Uterus (tissue), 4 donors: ENCODE data around the gene WARS2. TPM values are rescaled to one million over a fixed set of nuclear protein-coding genes. Genes with fewer than 3 reads are reported as not detected.
A peak's percentile ranks its signal among the peaks of the same experiment; 100 is the strongest.
"Not testable (repeated sequence)": the region's sequence is repeated elsewhere in the genome, so short reads cannot be mapped to it uniquely, and the experiment has no call there.

Experiments
- DNase-seq, 2 donors: peaks; one replicate each; pipeline ENCODE4 v3.0.0-alpha.2; 2019 to 2020
- H3K27ac ChIP-seq, 2 donors: fragments of 200-600 bp; sonication (generic); 1 replicate in 1 of 2; 2 replicates in 1 of 2; pipeline ENCODE4 v1.5.1; 2016 to 2018
- H3K27me3 ChIP-seq, 2 donors: fragments of 200-600 bp; sonication (generic); one replicate each; pipeline ENCODE4 v1.5.1; 2018 to 2019; ENCODE audit warnings: control low read depth in 1 of 2
- H3K36me3 ChIP-seq, 2 donors: fragments of 200-600 bp; sonication (generic); one replicate each; pipeline ENCODE4 v1.5.1; 2019; ENCODE audit warnings: control low read depth in 1 of 2
- H3K4me1 ChIP-seq, 2 donors: fragments of 200-600 bp; sonication (generic); one replicate each; pipeline ENCODE4 v1.5.1; 2018 to 2019; ENCODE audit warnings: control low read depth in 1 of 2
- H3K4me3 ChIP-seq, 2 donors: fragments of 200-600 bp; sonication (generic); 1 replicate in 1 of 2; 2 replicates in 1 of 2; pipeline ENCODE4 v1.5.1; 2018 to 2019; ENCODE audit warnings: mild to moderate bottlenecking in 1 of 2
- H3K9me3 ChIP-seq, 2 donors: fragments of 200-600 bp; sonication (generic); one replicate each; pipeline ENCODE4 v1.5.1; 2019; ENCODE audit warnings: control low read depth in 1 of 2
- POLR2A ChIP-seq, 2 donors: fragments of 450-650 bp; IDR thresholded peaks; one replicate each; pipeline ENCODE4 v1.6.1; 2016; ENCODE audit warnings: antibody characterized with exemption in 2 of 2, mild to moderate bottlenecking in 1 of 2, moderate library complexity in 1 of 2
- intact Hi-C: fragments of 100-400 bp; cut with DNase I; formaldehyde crosslinking; loops from one replicate; pipeline ENCODE4 v1.15.1; 2023; ENCODE audit warnings: low total_unique reads
- total RNA-seq, 4 donors: library from RNA; depleted of rRNA in 3 of 4; stranded (reverse); fragments of >200 nt in 3 of 4; gene quantifications; one replicate each; pipeline versions ENCODE4 v1.1.0 to v1.2.4, GENCODE V29; 2014 to 2023
- TF ChIP-seq, protein P1 (sequence below), 4 experiments: fragments of 200-600 bp in 2 of 4; fragments of 450-650 bp in 2 of 4; sonication (generic) in 2 of 4; IDR thresholded peaks; one replicate each; pipeline ENCODE4 v1.5.1; 2016 to 2019; ENCODE audit warnings: antibody characterized with exemption in 4 of 4, mild to moderate bottlenecking in 2 of 4, moderate library complexity in 1 of 4
- donor health status: DM: yes; HTN: yes; CAD: no.

The WARS2 gene
- total RNA-seq, 4 donors from 2014 or later: 13.5 to 22.6 (median 18.5) TPM

DNA sequence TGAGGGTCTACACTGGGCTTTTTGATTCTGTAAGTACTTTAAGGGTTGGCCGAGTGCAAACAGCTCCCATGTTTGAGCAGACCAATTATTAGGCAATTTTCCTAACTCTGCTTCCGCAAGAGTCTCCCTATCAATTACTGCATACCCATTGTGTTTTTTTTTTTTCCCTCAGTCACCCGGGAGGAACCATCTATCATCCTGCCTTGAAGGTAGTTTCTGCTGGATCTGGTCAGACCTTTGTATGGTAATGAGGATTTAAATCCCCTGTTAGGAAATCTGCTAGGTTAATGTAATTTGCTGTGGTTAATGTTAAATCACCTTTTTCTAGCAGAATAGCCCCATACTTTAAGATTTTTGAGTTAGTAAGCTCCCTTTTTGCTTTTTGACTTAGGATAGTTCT, 40.8 kb upstream of the WARS2 start:
- TF ChIP-seq, protein P1, sequence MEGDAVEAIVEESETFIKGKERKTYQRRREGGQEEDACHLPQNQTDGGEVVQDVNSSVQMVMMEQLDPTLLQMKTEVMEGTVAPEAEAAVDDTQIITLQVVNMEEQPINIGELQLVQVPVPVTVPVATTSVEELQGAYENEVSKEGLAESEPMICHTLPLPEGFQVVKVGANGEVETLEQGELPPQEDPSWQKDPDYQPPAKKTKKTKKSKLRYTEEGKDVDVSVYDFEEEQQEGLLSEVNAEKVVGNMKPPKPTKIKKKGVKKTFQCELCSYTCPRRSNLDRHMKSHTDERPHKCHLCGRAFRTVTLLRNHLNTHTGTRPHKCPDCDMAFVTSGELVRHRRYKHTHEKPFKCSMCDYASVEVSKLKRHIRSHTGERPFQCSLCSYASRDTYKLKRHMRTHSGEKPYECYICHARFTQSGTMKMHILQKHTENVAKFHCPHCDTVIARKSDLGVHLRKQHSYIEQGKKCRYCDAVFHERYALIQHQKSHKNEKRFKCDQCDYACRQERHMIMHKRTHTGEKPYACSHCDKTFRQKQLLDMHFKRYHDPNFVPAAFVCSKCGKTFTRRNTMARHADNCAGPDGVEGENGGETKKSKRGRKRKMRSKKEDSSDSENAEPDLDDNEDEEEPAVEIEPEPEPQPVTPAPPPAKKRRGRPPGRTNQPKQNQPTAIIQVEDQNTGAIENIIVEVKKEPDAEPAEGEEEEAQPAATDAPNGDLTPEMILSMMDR (IDR thresholded peaks at IDR 0.05): no peak
- no peak for TF ChIP-seq POLR2A (IDR thresholded peaks at IDR 0.05)
- Histone ChIP-seq H3K27me3 (no peaks in the 10 kb centered on the region), H3K36me3 (no peaks in the 10 kb centered on the region), H3K4me1 (no peaks in the 10 kb centered on the region), H3K4me3 (no peak overlapping the region), H3K9me3 (no peaks in the 10 kb centered on the region), H3K27ac (no peak overlapping the region)
- no peak for DNase-seq
- intact Hi-C loops: no loop called here

DNA sequence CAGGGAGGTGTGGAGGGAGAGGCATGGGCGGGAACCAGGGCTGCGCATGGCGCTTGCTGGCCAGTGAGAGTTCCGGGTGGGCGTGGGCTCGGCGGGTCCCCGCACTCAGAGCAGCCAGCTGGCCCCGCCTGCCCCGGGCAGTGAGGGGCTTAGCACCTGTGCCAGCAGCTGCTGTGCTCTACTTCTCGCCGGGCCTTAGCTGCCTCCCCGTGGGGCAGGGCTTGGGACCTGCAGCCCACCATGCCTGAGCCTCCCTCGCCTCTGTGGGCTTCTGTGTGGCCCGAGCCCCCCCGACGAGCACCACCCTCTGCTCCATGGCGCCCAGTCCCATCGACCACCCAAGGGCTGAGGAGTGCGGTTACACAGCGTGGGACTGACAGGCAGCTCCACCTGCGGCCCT, 38.6 kb upstream of the WARS2 start:
- TF ChIP-seq, protein P1 (IDR thresholded peaks at IDR 0.05): no peak
- TF ChIP-seq POLR2A (IDR thresholded peaks at IDR 0.05): no peak
- Histone ChIP-seq H3K36me3 (no peaks in the 10 kb centered on the region), H3K27ac (no peak overlapping the region), H3K9me3 (no peaks in the 10 kb centered on the region), H3K27me3 (no peaks in the 10 kb centered on the region), H3K4me1 (no peaks in the 10 kb centered on the region), H3K4me3 (no peak overlapping the region)
- no peak for DNase-seq
- intact Hi-C loops: no loop called here

DNA sequence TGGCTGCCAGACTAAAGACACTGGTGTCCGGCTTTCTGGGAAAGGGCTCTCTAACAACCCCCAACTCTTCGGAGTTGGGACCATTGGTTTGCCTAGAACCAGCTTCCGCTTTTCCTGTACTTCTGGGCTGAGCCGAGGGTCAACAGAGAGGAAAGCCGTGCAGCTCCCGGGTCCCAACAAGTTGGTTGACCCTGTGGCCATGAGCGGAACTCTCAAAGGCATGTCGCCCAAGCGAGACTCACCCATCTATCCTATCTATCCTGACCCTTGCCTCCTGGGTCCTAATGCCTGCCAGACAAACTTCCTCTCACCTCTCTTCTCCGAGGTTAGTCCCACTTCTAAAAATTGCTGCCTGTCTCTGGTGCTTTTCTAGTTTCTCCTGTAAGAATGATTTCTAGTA, 32.5 kb upstream of the WARS2 start:
- H3K27me3 ChIP-seq, H3K9me3 ChIP-seq, H3K36me3 ChIP-seq, DNase-seq, intact Hi-C loops, H3K4me3 ChIP-seq, H3K27ac ChIP-seq, H3K4me1 ChIP-seq: not testable (repeated sequence)

DNA sequence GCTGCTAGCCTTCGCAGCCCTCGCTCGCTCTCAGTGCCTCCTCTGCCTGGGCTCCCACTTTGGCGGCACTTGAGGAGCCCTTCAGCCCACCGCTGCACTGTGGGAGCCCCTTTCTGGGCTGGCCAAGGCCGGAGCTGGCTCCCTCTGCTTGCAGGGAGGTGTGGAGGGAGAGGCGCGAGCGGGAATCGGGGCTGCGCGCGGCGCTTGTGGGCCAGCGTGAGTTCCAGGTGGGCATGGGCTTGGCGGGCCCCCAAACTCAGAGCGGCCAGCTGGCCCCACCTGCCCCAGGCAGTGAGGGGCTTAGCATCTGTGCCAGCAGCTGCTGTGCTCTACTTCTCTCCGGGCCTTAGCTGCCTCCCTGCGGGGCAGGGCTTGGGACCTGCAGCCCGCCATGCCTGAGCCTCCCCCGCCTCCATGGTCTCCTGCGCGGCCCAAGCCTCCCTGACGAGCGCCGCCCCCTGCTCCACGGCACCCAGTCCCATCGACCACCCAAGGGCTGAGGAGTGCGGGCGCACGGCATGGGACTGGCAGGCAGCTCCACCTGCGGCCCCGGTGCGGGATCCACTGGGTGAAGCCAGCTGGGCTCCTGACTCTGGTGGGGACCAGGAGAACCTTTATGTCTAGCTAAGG, 31.0 kb upstream of the WARS2 start:
- DNase-seq, H3K27ac ChIP-seq, H3K9me3 ChIP-seq, H3K27me3 ChIP-seq, H3K4me3 ChIP-seq, intact Hi-C loops, H3K36me3 ChIP-seq, H3K4me1 ChIP-seq: not testable (repeated sequence)

DNA sequence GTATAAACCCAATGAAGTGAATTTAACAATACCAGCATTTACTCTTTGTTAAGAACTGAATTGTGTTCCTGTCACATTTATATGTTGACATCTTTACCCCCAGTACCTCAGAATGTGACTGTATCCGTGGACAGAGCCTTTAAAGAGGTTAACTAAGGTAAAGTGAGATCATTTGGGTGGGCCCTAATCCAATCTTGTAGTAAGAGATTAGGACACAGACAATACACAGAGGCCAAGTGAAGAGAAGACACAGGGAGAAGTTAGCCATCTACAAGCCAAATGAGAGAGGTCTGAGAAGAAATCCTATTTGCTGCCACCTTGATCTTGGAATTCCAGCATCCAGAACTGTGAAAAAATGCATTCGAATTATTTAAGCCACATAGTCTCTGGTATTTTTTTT, 22.9 kb upstream of the WARS2 start:
- Histone ChIP-seq H3K27me3 (no peaks in the 10 kb centered on the region), H3K4me1 (peaks cover 0 to 4% of the 10 kb centered on the region in 2 donors), H3K27ac (no peak overlapping the region), H3K4me3 (no peak overlapping the region), H3K36me3 (no peaks in the 10 kb centered on the region), H3K9me3 (no peaks in the 10 kb centered on the region)
- TF ChIP-seq, protein P1 (IDR thresholded peaks at IDR 0.05): no peak
- no peak for TF ChIP-seq POLR2A (IDR thresholded peaks at IDR 0.05)
- intact Hi-C loops: no loop called here
- DNase-seq: no peak

DNA sequence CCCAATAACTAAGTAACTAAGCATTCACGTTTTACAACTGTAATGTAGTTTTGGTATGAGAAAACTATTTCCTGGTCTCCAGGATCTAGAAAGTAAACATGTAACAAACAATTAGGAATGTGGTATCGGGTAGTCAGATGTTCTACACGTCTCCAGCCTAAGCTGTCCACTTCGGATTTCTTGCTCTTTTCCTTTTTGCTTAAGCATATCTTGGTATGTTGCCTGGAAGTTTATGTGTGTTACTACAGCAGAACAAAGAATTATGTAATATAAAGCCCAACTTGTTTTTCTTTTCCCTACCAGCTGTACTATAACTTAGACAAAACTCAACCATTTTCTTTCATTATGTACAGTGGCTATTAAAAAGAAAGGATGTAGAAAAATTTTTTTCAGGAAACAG, 20.4 kb upstream of the WARS2 start:
- H3K27ac ChIP-seq: peak overlapping the region; percentile 13 to 51
- intact Hi-C loops: no loop called here
- no peaks in the 10 kb centered on the region for H3K9me3 ChIP-seq
- H3K4me1 ChIP-seq: peaks cover 0 to 4% of the 10 kb centered on the region in 2 donors
- TF ChIP-seq, protein P1 (IDR thresholded peaks at IDR 0.05): no peak
- TF ChIP-seq POLR2A (IDR thresholded peaks at IDR 0.05): no peak
- no peaks in the 10 kb centered on the region for H3K27me3 ChIP-seq
- DNase-seq: no peak
- H3K36me3 ChIP-seq: no peaks in the 10 kb centered on the region
- no peak overlapping the region for H3K4me3 ChIP-seq
